ENCODE measurements around the gene FOXE3. TPM values are rescaled to one million over a fixed set of nuclear protein-coding genes. Genes with fewer than 3 reads are reported as not detected.

FOXE3 gene
- total RNA-seq, 4 donors from 2014 or later, result not detected

DNA sequence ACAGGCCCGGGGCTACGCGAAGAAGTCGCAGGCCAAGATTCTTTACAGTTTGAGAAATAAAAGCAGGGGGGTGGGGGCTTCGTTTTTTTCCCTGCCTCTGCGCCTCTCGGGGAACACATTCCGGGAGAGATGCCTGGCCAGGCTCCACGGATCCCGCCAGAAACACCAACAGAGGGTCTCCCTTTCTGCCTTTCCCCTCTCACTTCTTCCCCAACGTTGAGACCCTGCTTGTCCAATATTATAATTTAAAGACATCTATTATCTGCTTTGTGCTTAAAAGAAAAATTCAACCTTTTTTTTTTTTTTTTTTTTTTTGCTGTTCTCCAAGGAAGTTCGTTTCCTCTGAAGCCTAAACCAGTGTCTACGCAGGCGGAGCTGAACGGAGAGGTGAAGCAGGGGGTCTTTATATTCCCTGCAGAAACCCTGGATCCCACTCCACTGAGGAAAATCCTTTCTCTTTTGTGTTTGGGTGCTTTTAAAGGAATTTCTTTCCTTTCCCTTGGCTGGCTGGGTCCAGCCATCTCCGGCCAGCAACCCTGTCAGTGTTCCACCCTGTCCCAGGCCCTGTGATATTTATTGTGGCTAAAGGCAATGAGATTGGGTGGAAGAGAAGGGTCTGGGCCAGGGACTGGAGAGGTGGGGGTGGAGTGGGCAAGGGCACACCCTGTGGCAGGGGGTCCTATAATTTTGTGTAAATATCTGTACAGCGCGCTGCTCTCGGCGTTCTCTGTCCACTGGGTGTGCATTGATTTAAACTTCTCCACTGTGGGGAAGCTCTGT, 23.9 kb downstream of the FOXE3 start:
- H3K27me3 ChIP-seq, result peaks cover 15 to 97% (median 75%) of the 10 kb centered on the region in 4 donors
- no peaks in the 10 kb centered on the region for H3K9me3 ChIP-seq
- H3K4me3 ChIP-seq, result peak overlapping the region in 1 of 4 donors; percentile 66
- DNase-seq (ENCODE audit: extremely low spot score), result no peak
- 74% methylated on average over 20 of the region's 20 CpGs for WGBS
- intact Hi-C loops (cut with DNase I), result loop anchor here (5.0 kb wide), 1 partner anchor 132 kb away; no protein-coding TSS in a partner anchor
- no peaks in the 10 kb centered on the region for H3K36me3 ChIP-seq
- no peak overlapping the region for H3K27ac ChIP-seq (replicated peaks in 1 of 4)
- TF ChIP-seq POLR2A (IDR thresholded peaks at IDR 0.05; ENCODE audit: low read depth) (no peak), POLR2AphosphoS5 (IDR thresholded peaks at IDR 0.05) (no peak), EP300 (IDR thresholded peaks at IDR 0.05) (no peak)
- TF ChIP-seq, protein P1, sequence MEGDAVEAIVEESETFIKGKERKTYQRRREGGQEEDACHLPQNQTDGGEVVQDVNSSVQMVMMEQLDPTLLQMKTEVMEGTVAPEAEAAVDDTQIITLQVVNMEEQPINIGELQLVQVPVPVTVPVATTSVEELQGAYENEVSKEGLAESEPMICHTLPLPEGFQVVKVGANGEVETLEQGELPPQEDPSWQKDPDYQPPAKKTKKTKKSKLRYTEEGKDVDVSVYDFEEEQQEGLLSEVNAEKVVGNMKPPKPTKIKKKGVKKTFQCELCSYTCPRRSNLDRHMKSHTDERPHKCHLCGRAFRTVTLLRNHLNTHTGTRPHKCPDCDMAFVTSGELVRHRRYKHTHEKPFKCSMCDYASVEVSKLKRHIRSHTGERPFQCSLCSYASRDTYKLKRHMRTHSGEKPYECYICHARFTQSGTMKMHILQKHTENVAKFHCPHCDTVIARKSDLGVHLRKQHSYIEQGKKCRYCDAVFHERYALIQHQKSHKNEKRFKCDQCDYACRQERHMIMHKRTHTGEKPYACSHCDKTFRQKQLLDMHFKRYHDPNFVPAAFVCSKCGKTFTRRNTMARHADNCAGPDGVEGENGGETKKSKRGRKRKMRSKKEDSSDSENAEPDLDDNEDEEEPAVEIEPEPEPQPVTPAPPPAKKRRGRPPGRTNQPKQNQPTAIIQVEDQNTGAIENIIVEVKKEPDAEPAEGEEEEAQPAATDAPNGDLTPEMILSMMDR (IDR thresholded peaks at IDR 0.05), result no peak
- peaks cover 23 to 51% (median 48%) of the 10 kb centered on the region in 4 donors for H3K4me1 ChIP-seq

DNA sequence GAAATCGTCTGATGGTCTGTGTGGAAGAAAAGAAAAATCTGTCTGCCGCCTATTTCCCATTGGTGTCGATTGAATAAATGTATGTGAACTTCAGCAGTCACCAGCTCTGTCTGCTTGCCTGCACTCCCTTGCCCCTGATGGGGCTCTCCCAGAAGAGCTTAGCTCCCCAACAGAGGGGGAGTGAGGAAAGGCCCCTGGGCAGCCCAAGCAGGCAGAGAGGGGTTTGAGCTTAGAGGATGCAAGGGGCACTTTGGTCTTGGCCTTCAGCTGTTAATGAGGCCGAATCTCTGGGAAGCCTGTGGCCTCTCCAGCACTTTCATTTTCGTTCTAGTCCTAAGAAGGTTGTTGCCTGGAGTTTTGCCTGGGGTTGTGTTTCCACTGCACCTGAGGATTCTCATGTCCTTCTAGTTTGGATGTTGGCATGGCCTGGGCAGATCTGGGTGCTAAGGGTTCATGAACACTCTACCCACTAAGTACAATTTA, 24.6 kb downstream of the FOXE3 start:
- DNase-seq (ENCODE audit: extremely low spot score), result no peak
- Histone ChIP-seq H3K27ac (replicated peaks in 1 of 4) (no peak overlapping the region), H3K4me1 (peaks cover 26 to 54% (median 51%) of the 10 kb centered on the region in 4 donors), H3K27me3 (peaks cover 17 to 97% (median 76%) of the 10 kb centered on the region in 4 donors), H3K36me3 (no peaks in the 10 kb centered on the region), H3K9me3 (no peaks in the 10 kb centered on the region), H3K4me3 (no peak overlapping the region)
- WGBS, result 69% methylated on average over 5 of the region's 5 CpGs
- intact Hi-C loops (cut with DNase I), result no loop called here
- TF ChIP-seq, protein P1 (IDR thresholded peaks at IDR 0.05), result no peak
- TF ChIP-seq POLR2AphosphoS5 (IDR thresholded peaks at IDR 0.05) (no peak), EP300 (IDR thresholded peaks at IDR 0.05) (no peak), POLR2A (IDR thresholded peaks at IDR 0.05; ENCODE audit: low read depth) (no peak)

DNA sequence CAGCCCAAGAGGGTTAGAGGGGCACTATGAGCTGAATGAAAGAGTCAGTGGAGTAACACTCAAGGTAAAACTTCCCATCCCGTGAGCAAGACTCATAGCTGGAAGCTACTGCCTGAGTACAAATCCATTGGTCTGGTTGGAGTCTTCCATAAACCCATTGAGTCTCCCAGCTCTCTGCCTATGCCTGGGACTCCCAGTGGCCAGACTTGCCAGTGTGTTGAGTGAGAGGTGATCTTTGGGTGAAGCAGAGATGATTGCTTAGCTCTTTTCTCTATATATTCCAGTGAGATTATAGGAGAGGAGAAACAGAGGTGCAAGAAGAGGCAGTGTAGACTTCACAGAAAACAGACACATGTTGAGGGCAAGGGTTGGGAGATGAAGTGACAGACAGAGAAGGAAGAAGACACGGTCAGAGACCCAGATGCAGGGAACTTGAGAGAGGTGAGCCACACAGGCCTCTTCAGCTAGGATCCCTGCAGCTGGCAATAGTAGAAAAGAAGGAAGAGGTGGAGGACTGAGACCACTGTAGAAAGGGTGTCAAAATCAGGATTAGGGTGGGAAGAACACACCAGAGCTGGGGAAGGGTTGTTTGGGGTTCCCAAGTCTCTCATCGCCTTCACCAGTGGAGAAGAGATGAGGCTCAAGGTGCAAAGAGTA, 25.5 kb downstream of the FOXE3 start:
- no peaks in the 10 kb centered on the region for H3K36me3 ChIP-seq
- no peak overlapping the region for H3K27ac ChIP-seq (replicated peaks in 1 of 4)
- DNase-seq (ENCODE audit: extremely low spot score), result no peak
- H3K4me3 ChIP-seq, result no peak overlapping the region
- intact Hi-C loops (cut with DNase I), result no loop called here
- H3K9me3 ChIP-seq, result no peaks in the 10 kb centered on the region
- peaks cover 21 to 47% (median 45%) of the 10 kb centered on the region in 4 donors for H3K4me1 ChIP-seq
- WGBS, result 96% methylated on average over 3 of the region's 3 CpGs
- TF ChIP-seq POLR2A (IDR thresholded peaks at IDR 0.05; ENCODE audit: low read depth), result no peak
- no peak for TF ChIP-seq EP300 (IDR thresholded peaks at IDR 0.05)
- TF ChIP-seq POLR2AphosphoS5 (IDR thresholded peaks at IDR 0.05), result no peak
- TF ChIP-seq, protein P1 (IDR thresholded peaks at IDR 0.05), result no peak
- H3K27me3 ChIP-seq, result peaks cover 17 to 97% (median 76%) of the 10 kb centered on the region in 4 donors

DNA sequence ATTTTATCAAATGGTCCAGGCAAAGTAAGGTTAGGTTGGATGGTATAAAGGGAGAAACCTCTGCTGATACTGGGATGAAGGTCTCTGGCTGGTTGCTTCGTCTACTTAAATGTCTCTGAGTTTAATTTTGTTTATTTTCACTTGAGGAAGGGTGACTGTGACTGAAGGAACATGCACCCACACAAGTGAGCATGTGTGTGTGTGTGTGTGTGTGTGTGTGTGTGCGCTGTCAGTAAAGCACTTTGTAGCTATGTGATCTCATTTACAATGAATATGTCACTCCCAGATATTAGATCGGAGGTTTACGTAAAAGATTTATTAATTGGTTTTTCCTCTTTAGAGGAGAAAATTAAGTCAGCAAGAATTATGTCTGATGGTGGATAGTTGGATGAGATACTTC, 26.1 kb downstream of the FOXE3 start:
- intact Hi-C loops (cut with DNase I), result no loop called here
- H3K4me1 ChIP-seq, result peaks cover 15 to 41% (median 38%) of the 10 kb centered on the region in 4 donors
- no peak for TF ChIP-seq POLR2AphosphoS5 (IDR thresholded peaks at IDR 0.05)
- TF ChIP-seq EP300 (IDR thresholded peaks at IDR 0.05), result no peak
- TF ChIP-seq, protein P1 (IDR thresholded peaks at IDR 0.05), result no peak
- TF ChIP-seq POLR2A (IDR thresholded peaks at IDR 0.05; ENCODE audit: low read depth), result no peak
- H3K27ac ChIP-seq (replicated peaks in 1 of 4), result no peak overlapping the region
- H3K27me3 ChIP-seq, result peaks cover 17 to 97% (median 77%) of the 10 kb centered on the region in 4 donors
- H3K36me3 ChIP-seq, result no peaks in the 10 kb centered on the region
- WGBS, result 95% methylated on average over 4 of the region's 4 CpGs
- no peaks in the 10 kb centered on the region for H3K9me3 ChIP-seq
- DNase-seq (ENCODE audit: extremely low spot score), result no peak
- no peak overlapping the region for H3K4me3 ChIP-seq

Measured in esophagus muscularis mucosa (tissue), 4 donors.